ENCODE measurements around the gene SMLR1. TPM values are rescaled to one million over a fixed set of nuclear protein-coding genes. Genes with fewer than 3 reads are reported as not detected.

SMLR1 gene
- total RNA-seq, 2 experiments from 2014 or later: not detected

DNA sequence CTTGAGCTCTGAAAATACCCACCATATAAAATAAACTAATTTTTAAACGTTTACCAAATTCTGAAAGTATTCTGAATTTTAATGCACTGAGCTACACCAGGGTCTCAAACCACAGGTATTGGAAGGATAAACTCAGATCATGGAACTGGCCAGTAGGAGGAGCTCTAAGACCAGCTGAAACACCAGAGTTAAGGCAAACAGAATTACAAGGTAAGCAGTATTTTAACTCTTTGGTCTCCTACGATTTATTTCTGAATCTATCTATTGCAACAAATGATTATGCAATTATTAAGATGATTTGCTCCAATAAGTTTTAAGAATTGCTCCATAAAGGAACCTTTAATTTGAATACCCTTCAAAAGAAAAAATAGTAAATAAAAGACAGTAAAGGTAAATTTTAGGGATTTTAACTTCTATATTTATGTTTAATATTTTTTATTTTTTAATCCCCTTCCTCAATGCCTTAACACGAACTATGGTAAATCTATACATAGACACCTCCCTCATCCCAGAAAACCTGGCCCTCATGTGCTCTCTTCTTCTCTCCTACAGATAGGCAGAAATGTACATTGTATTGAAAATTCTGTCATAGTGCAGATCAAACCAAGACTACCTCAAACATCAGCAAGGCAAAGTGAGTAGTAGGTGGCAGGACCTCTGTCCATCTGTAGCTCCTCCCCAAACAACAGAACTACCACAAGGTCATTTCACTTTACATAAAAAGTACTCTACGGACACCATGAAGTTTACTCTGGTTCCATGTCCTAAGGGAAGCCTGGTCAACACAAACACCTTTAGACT, 58.4 kb downstream of the SMLR1 start:
- H3K27ac Mint-ChIP-seq: no peak overlapping the region
- H3K36me3 Mint-ChIP-seq: peaks cover 3% of the 10 kb centered on the region
- no peaks in the 10 kb centered on the region for H3K4me1 Mint-ChIP-seq
- H3K4me3 Mint-ChIP-seq: no peak overlapping the region
- no peaks in the 10 kb centered on the region for H3K27me3 Mint-ChIP-seq
- DNase-seq: peak; percentile 56
- no peaks in the 10 kb centered on the region for H3K9me3 Mint-ChIP-seq

Other genes with a start within 250 kb of the SMLR1 start
- 10 to 100 TPM; 40.1 to 40.7 TPM for gene EPB41L2, start 235.8 kb downstream of the SMLR1 start, total RNA-seq